ENCODE data around the gene HOXA11.

DNA sequence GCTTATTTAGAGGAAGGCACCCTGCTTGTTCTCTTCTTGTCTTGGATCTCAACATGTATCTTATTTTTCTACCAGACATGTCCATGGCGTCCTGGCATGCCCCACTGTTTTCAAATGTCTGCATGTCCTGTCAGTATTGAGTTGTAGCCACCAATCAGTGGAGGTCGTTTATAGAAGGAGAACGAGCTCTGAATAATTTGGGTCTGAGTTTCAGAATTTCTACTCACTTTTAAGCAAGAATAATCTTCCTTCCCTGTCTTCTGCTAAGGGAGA, 17.8 kb upstream of the HOXA11 start:
- TF ChIP-seq POLR2A (IDR thresholded peaks at IDR 0.05; ENCODE audit: low read length): no peak
- no peak for TF ChIP-seq GATA1 (IDR thresholded peaks at IDR 0.05; ENCODE audit: low read depth, low read length)
